Endothelial cell of umbilical vein (primary cell): ENCODE measurements around the gene RECQL5. TPM values are rescaled to one million over a fixed set of nuclear protein-coding genes. Genes with fewer than 3 reads are reported as not detected.

Experiments
- BruUV-seq: library from RNA; stranded (reverse); fragments of 400-500 nt; replicated peaks from 2 replicates; lab custom pipeline; 2021; lab: Mats Ljungman, UMichigan
- CTCF ChIA-PET: fragments of 300-600, 350-600 bp; sonication (Branson Sonifier 250); formaldehyde crosslinking; loops from one replicate; lab custom pipeline; 2021; ENCODE audit warnings: antibody characterized with exemption, inconsistent platforms; lab: Charles Lee
- POLR2A ChIA-PET: fragments of 300-600, 350-600 bp; sonication (Branson Sonifier 250); formaldehyde crosslinking; loops from one replicate; lab custom pipeline; 2021; ENCODE audit warnings: antibody characterized with exemption, inconsistent platforms; lab: Charles Lee
- DNase-seq: peaks from one replicate; pipeline ENCODE4 v3.0.0-alpha.2; 2011; ENCODE audit warnings: low read depth, low spot score
- FAIRE-seq: peaks from 2 replicates; lab custom pipeline; 2011; peaks lifted over from hg19 to GRCh38; lab: Jason Lieb, UNC
- H2AFZ ChIP-seq: 2 replicates; pipeline ENCODE4 v1.6.0; 2012; ENCODE audit warnings: low read depth, low read length, control low read depth, inconsistent platforms
- H3K27ac ChIP-seq: 2 replicates; pipeline ENCODE4 v1.5.1; 2011; ENCODE audit warnings: low read depth, mild to moderate bottlenecking, control low read depth, low read length, moderate library complexity; ENCODE audit not compliant: insufficient read depth
- H3K27me3 ChIP-seq, 2 experiments: 2 replicates each; pipeline versions ENCODE4 v1.6.0 to v1.6.1; 2011; ENCODE audit warnings: low read length in 2 of 2, mixed read lengths in 1 of 2; ENCODE audit not compliant: control insufficient read depth in 2 of 2, insufficient read depth in 2 of 2
- H3K36me3 ChIP-seq, 2 experiments: 2 replicates in 1 of 2; 3 replicates in 1 of 2; pipeline ENCODE4 v1.5.1; 2011; ENCODE audit warnings: low read length in 2 of 2, mild to moderate bottlenecking in 1 of 2, moderate library complexity in 1 of 2; ENCODE audit not compliant: control insufficient read depth in 2 of 2, insufficient read depth in 2 of 2; ENCODE audit errors: extremely low read depth in 1 of 2
- H3K4me1 ChIP-seq: 3 replicates; pipeline ENCODE4 v1.5.1; 2011; ENCODE audit warnings: mild to moderate bottlenecking, low read length; ENCODE audit not compliant: control insufficient read depth, insufficient read depth; ENCODE audit errors: extremely low read depth
- H3K4me2 ChIP-seq: 2 replicates; pipeline ENCODE4 v1.6.1; 2011; ENCODE audit warnings: low read length, control low read depth, mixed read lengths; ENCODE audit not compliant: insufficient read depth
- H3K4me3 ChIP-seq, 3 experiments: fragments of 200-600 bp in 1 of 3; sonication (generic), shearing (Covaris generic) in 1 of 3; replicated peaks in 1 of 3; 2 replicates each; pipeline ENCODE4 v1.5.1; 2011 to 2016; ENCODE audit warnings: control low read depth in 3 of 3, low read length in 3 of 3, mild to moderate bottlenecking in 2 of 3, inconsistent platforms in 1 of 3, low read depth in 1 of 3, moderate library complexity in 1 of 3; ENCODE audit not compliant: insufficient read depth in 1 of 3
- H3K79me2 ChIP-seq: 2 replicates; pipeline ENCODE4 v1.6.0; 2012; ENCODE audit warnings: low read length, inconsistent platforms; ENCODE audit not compliant: control insufficient read depth, insufficient read depth
- H3K9ac ChIP-seq: replicated peaks from 2 replicates; pipeline ENCODE3; 2011; ENCODE audit warnings: low read length, control low read depth; ENCODE audit not compliant: insufficient read depth; ENCODE audit errors: extremely low read depth
- H3K9me1 ChIP-seq: replicated peaks from 3 replicates; pipeline ENCODE4 v1.6.0; 2011; ENCODE audit warnings: mild to moderate bottlenecking, low read length; ENCODE audit not compliant: control insufficient read depth, insufficient read depth; ENCODE audit errors: extremely low read depth
- H3K9me3 ChIP-seq: replicated peaks from 2 replicates; pipeline ENCODE4 v1.5.1; 2012; ENCODE audit warnings: low read length, inconsistent platforms; ENCODE audit not compliant: control insufficient read depth, insufficient read depth
- H4K20me1 ChIP-seq: replicated peaks from 2 replicates; pipeline ENCODE3; 2011; ENCODE audit warnings: mild to moderate bottlenecking, low read length; ENCODE audit not compliant: control insufficient read depth, insufficient read depth; ENCODE audit errors: extremely low read depth
- EZH2 ChIP-seq: IDR thresholded peaks from 2 replicates; pipeline ENCODE4 v1.6.1; 2012; ENCODE audit warnings: borderline replicate concordance, low read depth, mild to moderate bottlenecking, moderate library complexity, low read length, inconsistent platforms; ENCODE audit not compliant: severe bottlenecking
- FOS ChIP-seq: IDR thresholded peaks from 2 replicates; pipeline ENCODE4 v1.6.1; 2011; ENCODE audit warnings: mild to moderate bottlenecking, low read length, moderate library complexity, borderline replicate concordance; ENCODE audit not compliant: insufficient read depth
- GATA2 ChIP-seq: IDR thresholded peaks from 2 replicates; pipeline ENCODE4 v1.7.0; 2011; ENCODE audit warnings: low read depth, mild to moderate bottlenecking, moderate library complexity, mixed read lengths, low read length; ENCODE audit not compliant: insufficient read length, insufficient read depth
- JUN ChIP-seq: IDR thresholded peaks from 2 replicates; pipeline ENCODE4 v1.6.1; 2011; ENCODE audit warnings: borderline replicate concordance, low read depth; ENCODE audit not compliant: insufficient read length, insufficient read depth
- MYC ChIP-seq: IDR thresholded peaks from one replicate; pipeline ENCODE4 v1.6.1; 2011; ENCODE audit warnings: mild to moderate bottlenecking, low read depth, low read length
- POLR2A ChIP-seq: IDR thresholded peaks from 2 replicates; pipeline ENCODE4 v1.6.1; 2012; ENCODE audit warnings: low read depth, mild to moderate bottlenecking, control low read depth, low read length
- POLR2AphosphoS5 ChIP-seq: IDR thresholded peaks from 2 replicates; pipeline ENCODE4 v1.6.1; 2012; ENCODE audit warnings: low read depth, mild to moderate bottlenecking, control low read depth, low read length, moderate library complexity; ENCODE audit not compliant: insufficient read depth
- dilution Hi-C: fragments of 300-500 bp; cut with MboI; formaldehyde crosslinking; loops from one replicate; pipeline ENCODE4 v1.15.0; 2019; ENCODE audit warnings: low sequenced_read_pairs; ENCODE audit not compliant: extremely low pct_ligation_motif_present
- intact Hi-C: fragments of 100-400 bp; cut with micrococcal nuclease; formaldehyde crosslinking; loops from one replicate; pipeline ENCODE4 v1.10.0; 2022
- polyA plus RNA-seq, 4 experiments: library from polyadenylated mRNA; depleted of rRNA in 3 of 4; stranded (reverse) in 3 of 4; unstranded in 1 of 4; fragments of >200 nt; gene quantifications; 2 replicates each; pipeline versions ENCODE4 v1.2.1 to v1.2.3, GENCODE V29; 2011 to 2012; ENCODE audit warnings: missing spikeins in 1 of 4
- total RNA-seq: library from RNA; stranded (reverse); gene quantifications from 2 replicates; pipeline ENCODE4 v1.2.3, GENCODE V29; 2021
- TF ChIP-seq, protein P1 (sequence below), 2 donors: IDR thresholded peaks; 1 replicate in 1 of 2; 2 replicates in 1 of 2; pipeline ENCODE4 v1.5.1; 2011; ENCODE audit warnings: low read length in 2 of 2, mild to moderate bottlenecking in 2 of 2, moderate library complexity in 2 of 2, control low read depth in 1 of 2, inconsistent platforms in 1 of 2, low read depth in 1 of 2; ENCODE audit not compliant: insufficient read depth in 1 of 2; ENCODE audit errors: extremely low read depth in 1 of 2
- TF ChIP-seq, protein P2 (sequence below): IDR thresholded peaks from 2 replicates; pipeline ENCODE4 v1.6.1; 2011; ENCODE audit not compliant: insufficient read depth, insufficient read length

RECQL5 gene
- total and polyA plus RNA-seq, 2 donors (not counting 3 experiments of a cell fraction or from before 2014, with no cell fraction given), result 21.3 to 30.7 TPM

DNA sequence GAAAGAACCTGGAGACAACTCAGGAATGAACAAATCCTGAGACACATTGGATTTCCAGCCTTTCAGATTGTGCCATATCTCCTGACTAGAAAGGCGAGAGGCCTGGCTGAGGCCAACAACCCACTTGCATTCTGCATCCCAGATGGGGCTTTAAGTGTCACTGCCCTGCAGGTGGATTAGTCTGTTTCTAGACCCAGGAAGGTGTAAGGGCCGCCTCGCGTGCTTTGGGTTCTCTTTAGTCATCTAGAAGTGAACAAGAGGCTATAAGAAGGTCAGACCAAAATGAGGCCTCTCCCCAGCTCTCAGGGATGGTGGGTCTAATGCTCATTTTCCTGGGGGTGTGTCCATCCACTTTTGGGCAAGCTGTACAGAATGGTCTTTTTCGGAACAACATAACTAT, 5.1 kb upstream of the RECQL5 start:
- intact Hi-C loops (no loop called here), dilution Hi-C loops (no loop called here)
- no peak for TF ChIP-seq EZH2
- TF ChIP-seq POLR2A, result no peak
- TF ChIP-seq MYC, result no peak
- TF ChIP-seq GATA2, result no peak
- TF ChIP-seq FOS, result no peak
- TF ChIP-seq JUN, result no peak
- TF ChIP-seq, protein P1, sequence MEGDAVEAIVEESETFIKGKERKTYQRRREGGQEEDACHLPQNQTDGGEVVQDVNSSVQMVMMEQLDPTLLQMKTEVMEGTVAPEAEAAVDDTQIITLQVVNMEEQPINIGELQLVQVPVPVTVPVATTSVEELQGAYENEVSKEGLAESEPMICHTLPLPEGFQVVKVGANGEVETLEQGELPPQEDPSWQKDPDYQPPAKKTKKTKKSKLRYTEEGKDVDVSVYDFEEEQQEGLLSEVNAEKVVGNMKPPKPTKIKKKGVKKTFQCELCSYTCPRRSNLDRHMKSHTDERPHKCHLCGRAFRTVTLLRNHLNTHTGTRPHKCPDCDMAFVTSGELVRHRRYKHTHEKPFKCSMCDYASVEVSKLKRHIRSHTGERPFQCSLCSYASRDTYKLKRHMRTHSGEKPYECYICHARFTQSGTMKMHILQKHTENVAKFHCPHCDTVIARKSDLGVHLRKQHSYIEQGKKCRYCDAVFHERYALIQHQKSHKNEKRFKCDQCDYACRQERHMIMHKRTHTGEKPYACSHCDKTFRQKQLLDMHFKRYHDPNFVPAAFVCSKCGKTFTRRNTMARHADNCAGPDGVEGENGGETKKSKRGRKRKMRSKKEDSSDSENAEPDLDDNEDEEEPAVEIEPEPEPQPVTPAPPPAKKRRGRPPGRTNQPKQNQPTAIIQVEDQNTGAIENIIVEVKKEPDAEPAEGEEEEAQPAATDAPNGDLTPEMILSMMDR (IDR thresholded peaks at IDR 0.05; ENCODE audit: extremely low read depth in 1 of 2, insufficient read depth in 1 of 2, low read depth in 1 of 2, low read length in 2 of 2), result no peak
- no peak for TF ChIP-seq POLR2AphosphoS5
- TF ChIP-seq, protein P2, sequence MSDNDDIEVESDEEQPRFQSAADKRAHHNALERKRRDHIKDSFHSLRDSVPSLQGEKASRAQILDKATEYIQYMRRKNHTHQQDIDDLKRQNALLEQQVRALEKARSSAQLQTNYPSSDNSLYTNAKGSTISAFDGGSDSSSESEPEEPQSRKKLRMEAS, result no peak
- POLR2A ChIA-PET, result no interaction called here
- Histone ChIP-seq H3K27ac (no peak overlapping the region), H3K4me3 (no peak overlapping the region), H3K4me2 (no peak overlapping the region), H3K36me3 (peaks cover 17 to 27% of the 10 kb centered on the region in 2 experiments), H3K9me1 (no peaks in the 10 kb centered on the region), H4K20me1 (no peaks in the 10 kb centered on the region), H3K9ac (no peak overlapping the region), H3K79me2 (peaks cover 69% of the 10 kb centered on the region), H3K9me3 (no peaks in the 10 kb centered on the region), H3K27me3 (no peaks in the 10 kb centered on the region), H3K4me1 (peaks cover 20% of the 10 kb centered on the region), H2AFZ (no peak overlapping the region)
- no peak for DNase-seq
- BruUV-seq, result no TSS peak
- CTCF ChIA-PET, result interaction anchor here (1.1 to 19.6 kb wide), 4 partner anchors 8 to 74 kb away, joined by 5 to 653 read pairs (median 16); partner anchors contain the start of gene SMIM5
- FAIRE-seq, result no peak
